Peyer's patch (tissue), 4 donors: ENCODE measurements around the gene CSGALNACT2. TPM values are rescaled to one million over a fixed set of nuclear protein-coding genes. Genes with fewer than 3 reads are reported as not detected.

Experiments
- DNase-seq, 3 donors: peaks; one replicate each; pipeline ENCODE4 v3.0.0-alpha.2; 2017 to 2019
- H3K27ac ChIP-seq, 4 donors: fragments of 200-600 bp; sonication (generic); one replicate each; pipeline ENCODE4 v1.5.1; 2016 to 2019
- H3K27me3 ChIP-seq, 2 donors: fragments of 200-600 bp; sonication (generic); one replicate each; pipeline ENCODE4 v1.5.1; 2019
- H3K36me3 ChIP-seq, 3 donors: fragments of 200-600 bp; sonication (generic); one replicate each; pipeline ENCODE4 v1.5.1; 2016 to 2019
- H3K4me1 ChIP-seq, 4 donors: fragments of 200-600 bp; sonication (generic); one replicate each; pipeline ENCODE4 v1.5.1; 2016 to 2019
- H3K4me3 ChIP-seq, 4 donors: fragments of 200-600 bp; sonication (generic); 1 replicate in 3 of 4; 2 replicates in 1 of 4; pipeline ENCODE4 v1.5.1; 2016 to 2019; ENCODE audit warnings: mild to moderate bottlenecking in 1 of 4
- H3K9me3 ChIP-seq, 4 donors: fragments of 200-600 bp; sonication (generic); one replicate each; pipeline ENCODE4 v1.5.1; 2016 to 2019; ENCODE audit warnings: mild to moderate bottlenecking in 1 of 4
- CTCF ChIP-seq, 6 experiments: fragments of 450-650 bp in 4 of 6; fragments of 200-600 bp in 2 of 6; sonication (generic) in 1 of 6; IDR thresholded peaks; one replicate each; pipeline ENCODE4 v1.5.1; 2017 to 2019; ENCODE audit warnings: antibody characterized with exemption in 6 of 6, mild to moderate bottlenecking in 3 of 6, moderate library complexity in 1 of 6
- POLR2A ChIP-seq, 2 donors: fragments of 450-650 bp; IDR thresholded peaks; one replicate each; pipeline ENCODE4 v1.5.1; 2017; ENCODE audit warnings: antibody characterized with exemption in 2 of 2, mild to moderate bottlenecking in 2 of 2, moderate library complexity in 2 of 2
- total RNA-seq, 4 donors: library from RNA; depleted of rRNA; stranded (reverse); fragments of >200 nt; gene quantifications; one replicate each; pipeline ENCODE4 v1.1.0, GENCODE V29; 2016

CSGALNACT2 gene
- total RNA-seq, 4 donors from 2014 or later = 5.8 to 24.8 (median 7.9) TPM

- DNase-seq = peak in 1 of 3 donors; percentile 26
- Histone ChIP-seq H3K27ac (no peak overlapping the region), H3K9me3 (no peaks in the 10 kb centered on the region), H3K4me1 (peaks cover 0 to 9% (median 0%) of the 10 kb centered on the region in 4 donors), H3K27me3 (no peaks in the 10 kb centered on the region), H3K4me3 (no peak overlapping the region), H3K36me3 (no peaks in the 10 kb centered on the region)
- TF ChIP-seq CTCF (IDR thresholded peaks at IDR 0.05) (no peak), POLR2A (IDR thresholded peaks at IDR 0.05) (no peak)
Measured at GRCh38 chr10:43124574-43125273, 13.5 kb upstream of the CSGALNACT2 start.

- Histone ChIP-seq H3K27me3 (no peaks in the 10 kb centered on the region), H3K4me3 (no peak overlapping the region), H3K36me3 (no peaks in the 10 kb centered on the region), H3K27ac (no peak overlapping the region), H3K9me3 (no peaks in the 10 kb centered on the region), H3K4me1 (peaks cover 0 to 9% (median 0%) of the 10 kb centered on the region in 4 donors)
- peak in 1 of 3 donors; percentile 32 for DNase-seq
- no peak for TF ChIP-seq CTCF (IDR thresholded peaks at IDR 0.05)
- no peak for TF ChIP-seq POLR2A (IDR thresholded peaks at IDR 0.05)
Measured at GRCh38 chr10:43125274-43125845, 12.9 kb upstream of the CSGALNACT2 start.

GRCh38 chr10:43125881-43126731 is 12.1 kb upstream of the CSGALNACT2 start:
- TF ChIP-seq POLR2A (IDR thresholded peaks at IDR 0.05) = no peak
- TF ChIP-seq CTCF (IDR thresholded peaks at IDR 0.05) = no peak
- Histone ChIP-seq H3K27me3 (no peaks in the 10 kb centered on the region), H3K9me3 (no peaks in the 10 kb centered on the region), H3K4me1 (peaks cover 0 to 9% (median 0%) of the 10 kb centered on the region in 4 donors), H3K27ac (no peak overlapping the region), H3K36me3 (no peaks in the 10 kb centered on the region), H3K4me3 (no peak overlapping the region)
- DNase-seq = peak in 1 of 3 donors; percentile 36

- TF ChIP-seq POLR2A (IDR thresholded peaks at IDR 0.05) = no peak
- TF ChIP-seq CTCF (IDR thresholded peaks at IDR 0.05) = no peak
- Histone ChIP-seq H3K4me1 (peaks cover 0 to 9% (median 0%) of the 10 kb centered on the region in 4 donors), H3K9me3 (no peaks in the 10 kb centered on the region), H3K36me3 (no peaks in the 10 kb centered on the region), H3K27me3 (no peaks in the 10 kb centered on the region), H3K27ac (no peak overlapping the region), H3K4me3 (no peak overlapping the region)
- DNase-seq = no peak
Measured at GRCh38 chr10:43126759-43127424, 11.4 kb upstream of the CSGALNACT2 start.

GRCh38 chr10:43127442-43127841 is 10.8 kb upstream of the CSGALNACT2 start:
- DNase-seq = no peak

More at GRCh38 chr10:43127442-43127841, 10.8 kb upstream of the CSGALNACT2 start:
- Histone ChIP-seq H3K9me3 (no peaks in the 10 kb centered on the region), H3K4me3 (no peak overlapping the region), H3K4me1 (peaks cover 0 to 9% (median 0%) of the 10 kb centered on the region in 4 donors), H3K36me3 (no peaks in the 10 kb centered on the region), H3K27ac (no peak overlapping the region), H3K27me3 (no peaks in the 10 kb centered on the region)
- TF ChIP-seq POLR2A (IDR thresholded peaks at IDR 0.05) (no peak), CTCF (IDR thresholded peaks at IDR 0.05) (no peak)
